Activated CD8-positive, alpha-beta memory T cell treated with anti-CD3 and anti-CD28 coated beads for 48 hours (primary cell): ENCODE measurements around the gene XPR1.
"Not testable (repeated sequence)": the region's sequence is repeated elsewhere in the genome, so short reads cannot be mapped to it uniquely, and the experiment has no call there.

Experiments used
- DNase-seq, 3 experiments: peaks; one replicate each; pipeline ENCODE4 v3.0.0-alpha.2; 2020; ENCODE audit warnings: low read depth in 2 of 3, low spot score in 2 of 3

The XPR1 gene

GRCh38 chr1:180711260-180711659 is 79.4 kb downstream of the XPR1 start:
- DNase-seq: not testable (repeated sequence)

GRCh38 chr1:180720753-180721152 is 88.9 kb downstream of the XPR1 start:
- no peak for DNase-seq

GRCh38 chr1:180722586-180722985 is 90.8 kb downstream of the XPR1 start:
- no peak for DNase-seq

- no peak for DNase-seq
These were observed 92.2 kb downstream of the XPR1 start for GRCh38 chr1:180724055-180724454.

DNA sequence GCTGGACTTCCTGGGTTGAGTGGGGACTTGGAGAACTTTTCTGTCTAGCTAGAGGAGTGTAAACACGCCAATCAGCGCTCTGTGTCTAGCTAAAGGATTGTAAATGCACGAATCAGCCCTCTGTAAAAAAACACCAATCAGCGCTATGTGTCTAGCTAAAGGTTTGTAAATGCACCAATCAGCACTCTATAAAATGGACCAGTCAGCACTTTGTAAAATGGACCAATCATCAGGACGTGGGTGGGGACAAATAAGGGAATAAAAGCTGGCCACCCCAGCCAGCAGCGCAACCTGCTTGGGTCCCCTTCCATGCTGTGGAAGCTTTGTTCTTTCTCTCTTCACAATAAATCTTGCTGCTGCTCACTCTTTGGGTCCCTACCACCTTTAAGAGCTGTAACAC is 94.2 kb downstream of the XPR1 start:
- DNase-seq: not testable (repeated sequence)

- not testable (repeated sequence) for DNase-seq
These were observed 95.9 kb downstream of the XPR1 start for GRCh38 chr1:180727751-180728150.

GRCh38 chr1:180728472-180729106 is 96.8 kb downstream of the XPR1 start:
- DNase-seq: no peak

DNA sequence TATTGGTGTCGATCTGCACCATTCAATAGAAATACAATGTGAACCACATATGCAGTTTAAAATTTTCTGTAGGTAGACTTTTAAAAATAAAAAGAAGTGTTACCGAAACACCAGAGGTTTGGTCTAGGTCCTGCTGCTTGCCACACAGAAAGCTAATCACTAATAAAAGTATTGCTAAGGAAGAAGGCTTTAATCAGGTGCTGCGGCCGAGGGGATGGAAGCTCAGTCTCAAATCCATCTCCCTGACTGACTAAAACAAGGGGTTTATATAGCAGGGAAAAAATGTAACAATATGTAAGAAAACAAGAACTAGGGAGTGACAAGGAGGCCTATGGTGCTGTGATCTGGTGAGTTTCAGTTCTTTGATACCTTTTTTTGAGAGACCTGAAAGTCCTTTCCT is 99.3 kb downstream of the XPR1 start:
- no peak for DNase-seq

GRCh38 chr1:180732866-180733265 is 101.0 kb downstream of the XPR1 start:
- DNase-seq: no peak

GRCh38 chr1:180734366-180734765 is 102.5 kb downstream of the XPR1 start:
- no peak for DNase-seq

- DNase-seq: no peak
These were observed 110.8 kb downstream of the XPR1 start for GRCh38 chr1:180742663-180743062.

DNA sequence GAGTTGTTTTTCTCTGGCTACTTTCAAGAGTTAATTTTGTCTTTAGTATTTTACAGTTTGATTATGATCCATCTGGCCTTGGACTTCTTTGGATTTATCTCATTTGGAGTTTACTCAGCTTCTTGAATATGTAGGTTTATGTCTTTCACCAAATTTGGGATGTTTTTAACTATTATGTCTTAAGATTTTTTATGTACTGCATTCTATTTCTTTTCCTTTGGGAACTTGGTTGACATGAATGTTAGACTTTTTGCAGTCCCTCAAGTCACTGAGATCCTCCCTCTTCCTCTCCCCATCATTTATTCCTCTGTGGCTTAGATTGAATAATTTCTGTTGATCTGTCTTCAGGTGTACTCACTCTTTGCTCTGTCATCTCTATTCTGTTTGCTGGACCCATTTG is 112.0 kb downstream of the XPR1 start:
- no peak for DNase-seq

DNA sequence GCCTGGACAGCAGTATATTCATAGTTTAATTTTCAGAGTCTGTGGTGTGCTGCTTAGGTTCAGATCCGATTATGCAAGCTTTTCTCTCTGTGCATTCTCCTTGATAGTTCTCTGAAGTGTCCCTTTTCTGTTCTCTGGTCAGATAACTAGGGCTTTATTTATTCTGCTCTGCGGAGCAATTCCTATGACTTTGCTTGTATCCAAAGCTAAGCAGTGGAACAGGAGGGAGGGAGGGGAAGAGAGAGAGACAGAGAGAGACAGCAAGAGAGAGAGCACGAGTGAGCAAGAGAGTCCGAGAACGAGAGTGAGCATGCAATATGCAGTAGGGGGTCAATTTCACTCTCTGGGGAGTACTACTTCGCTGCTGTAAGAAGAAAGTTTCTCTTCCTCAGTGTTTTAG is 113.3 kb downstream of the XPR1 start:
- DNase-seq: no peak

- no peak for DNase-seq
These were observed 120.1 kb downstream of the XPR1 start for GRCh38 chr1:180751921-180752320.

GRCh38 chr1:180754453-180754852 is 122.6 kb downstream of the XPR1 start:
- DNase-seq: no peak

GRCh38 chr1:180757657-180758056 is 125.8 kb downstream of the XPR1 start:
- no peak for DNase-seq

GRCh38 chr1:180762796-180763195 is 131.0 kb downstream of the XPR1 start:
- no peak for DNase-seq

DNA sequence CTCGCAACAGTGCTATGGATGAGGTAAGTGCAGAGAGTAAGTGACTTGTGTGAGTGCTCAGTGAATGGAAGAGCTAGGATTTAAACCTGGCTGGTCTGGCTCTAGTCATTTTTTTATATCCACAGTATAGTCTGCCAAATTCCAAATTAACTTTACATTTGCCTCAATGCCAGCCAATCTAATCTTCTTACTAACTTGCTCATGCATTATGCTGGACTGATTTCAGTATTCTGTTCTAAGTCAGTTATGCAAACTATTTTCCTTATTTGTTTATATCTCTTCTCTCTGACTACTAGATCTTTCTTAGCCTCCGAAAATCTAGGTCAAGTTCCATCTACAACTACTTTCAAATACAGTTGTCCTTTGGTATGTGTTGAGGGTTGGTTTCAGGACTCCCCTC is 133.3 kb downstream of the XPR1 start:
- DNase-seq: no peak

DNA sequence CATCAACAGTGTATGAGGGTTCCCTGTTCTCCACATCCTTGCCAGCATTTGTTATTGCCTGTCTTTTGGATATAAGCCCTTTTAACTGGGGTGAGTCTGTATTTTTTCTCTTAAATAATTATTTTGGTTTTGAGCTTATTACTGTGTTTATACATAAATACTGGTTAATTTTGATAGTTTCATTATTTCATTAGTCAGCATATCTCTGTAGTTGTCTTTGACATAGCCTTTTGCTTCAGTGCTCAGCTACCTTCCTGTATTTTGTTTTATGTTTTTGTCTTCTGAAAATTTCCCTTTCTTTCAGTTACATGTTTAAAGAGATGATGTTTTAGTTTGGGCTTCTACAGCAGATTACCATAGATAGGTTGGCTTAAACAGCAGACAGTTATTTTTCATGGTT is 138.1 kb downstream of the XPR1 start:
- no peak for DNase-seq

DNA sequence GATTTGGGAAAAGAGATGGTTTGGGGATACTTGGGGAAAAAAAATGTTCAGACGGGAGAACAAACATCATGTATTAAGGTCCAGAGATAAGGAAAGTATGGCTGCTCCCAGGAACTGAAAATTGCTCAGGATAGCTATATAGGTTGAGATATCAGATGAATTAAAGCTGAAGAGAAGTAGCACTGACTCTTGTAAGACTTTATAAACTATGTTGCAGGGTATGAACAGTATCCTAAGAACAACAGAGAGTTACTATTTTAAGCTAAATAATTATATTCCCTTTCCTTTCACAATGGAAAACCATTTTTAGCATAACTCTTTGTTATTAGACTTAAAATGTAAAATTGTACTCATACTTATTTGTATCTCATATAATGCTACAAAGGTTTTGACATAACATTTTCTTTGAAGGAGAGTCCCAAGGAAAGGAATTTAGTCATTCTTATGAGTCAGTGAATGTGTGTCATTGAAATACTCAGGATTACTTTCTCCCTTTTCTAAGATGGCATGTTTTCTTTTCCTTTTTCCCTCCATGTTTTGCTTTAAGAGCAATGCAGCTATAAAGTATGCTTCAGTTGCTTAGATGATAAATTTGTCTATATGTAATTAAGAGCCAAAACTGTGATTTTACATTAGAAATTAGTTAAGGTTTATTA is 141.5 kb downstream of the XPR1 start:
- no peak for DNase-seq

- DNase-seq: no peak
These were observed 144.0 kb downstream of the XPR1 start for GRCh38 chr1:180775801-180776200.

GRCh38 chr1:180777072-180777689 is 145.4 kb downstream of the XPR1 start:
- DNase-seq: no peak
